Cerebellar nuclear complex (tissue), 1 donor: ENCODE results near the gene TCERG1L.
"Not testable (repeated sequence)": the region's sequence is repeated elsewhere in the genome, so short reads cannot be mapped to it uniquely, and the experiment has no call there.

Source experiments
- DNase-seq, 2 experiments: peaks; one replicate each; lab custom pipeline; 2025; lab: John Stamatoyannopoulos, UW

The TCERG1L gene

GRCh38 chr10:131083915-131084790 is 227.4 kb downstream of the TCERG1L start:
- no peak for DNase-seq

- DNase-seq, result no peak
These were observed 228.5 kb downstream of the TCERG1L start for GRCh38 chr10:131082991-131083481.

GRCh38 chr10:131082201-131082850 is 229.2 kb downstream of the TCERG1L start:
- no peak for DNase-seq

- DNase-seq, result no peak
These were observed 229.7 kb downstream of the TCERG1L start for GRCh38 chr10:131081786-131082185.

GRCh38 chr10:131081376-131081775 is 230.1 kb downstream of the TCERG1L start:
- no peak for DNase-seq

- no peak for DNase-seq
These were observed 230.9 kb downstream of the TCERG1L start for GRCh38 chr10:131080571-131080970.

- no peak for DNase-seq
These were observed 232.2 kb downstream of the TCERG1L start for GRCh38 chr10:131079314-131079713.

GRCh38 chr10:131078882-131079280 is 232.6 kb downstream of the TCERG1L start:
- not testable (repeated sequence) for DNase-seq

GRCh38 chr10:131078131-131078881 is 233.2 kb downstream of the TCERG1L start:
- DNase-seq, result no peak

GRCh38 chr10:131077724-131078123 is 233.8 kb downstream of the TCERG1L start:
- DNase-seq, result no peak

GRCh38 chr10:131077031-131077430 is 234.5 kb downstream of the TCERG1L start:
- no peak for DNase-seq

GRCh38 chr10:131076356-131076755 is 235.2 kb downstream of the TCERG1L start:
- no peak for DNase-seq

- DNase-seq, result no peak
These were observed 236.2 kb downstream of the TCERG1L start for GRCh38 chr10:131075218-131075770.

- no peak for DNase-seq
These were observed 236.8 kb downstream of the TCERG1L start for GRCh38 chr10:131074682-131075081.

GRCh38 chr10:131073469-131074035 is 238.0 kb downstream of the TCERG1L start:
- no peak for DNase-seq

- no peak for DNase-seq
These were observed 238.7 kb downstream of the TCERG1L start for GRCh38 chr10:131072651-131073468.

- DNase-seq, result no peak
These were observed 239.8 kb downstream of the TCERG1L start for GRCh38 chr10:131071721-131072120.

GRCh38 chr10:131070856-131071255 is 240.7 kb downstream of the TCERG1L start:
- DNase-seq, result no peak

GRCh38 chr10:131068760-131069159 is 242.8 kb downstream of the TCERG1L start:
- DNase-seq, result no peak

- no peak for DNase-seq
These were observed 243.2 kb downstream of the TCERG1L start for GRCh38 chr10:131068311-131068710.

- no peak for DNase-seq
These were observed 243.8 kb downstream of the TCERG1L start for GRCh38 chr10:131067690-131068089.
